Measurements from ENCODE around the gene TMEM151B. TPM values are rescaled to one million over a fixed set of nuclear protein-coding genes. Genes with fewer than 3 reads are reported as not detected.
A peak's percentile ranks its signal among the peaks of the same experiment; 100 is the strongest.

Gene TMEM151B
- total and polyA plus RNA-seq, 2 of the 13 experiments (the other 11 are each of a cell fraction or from before 2014, with no cell fraction given): not detected

DNA sequence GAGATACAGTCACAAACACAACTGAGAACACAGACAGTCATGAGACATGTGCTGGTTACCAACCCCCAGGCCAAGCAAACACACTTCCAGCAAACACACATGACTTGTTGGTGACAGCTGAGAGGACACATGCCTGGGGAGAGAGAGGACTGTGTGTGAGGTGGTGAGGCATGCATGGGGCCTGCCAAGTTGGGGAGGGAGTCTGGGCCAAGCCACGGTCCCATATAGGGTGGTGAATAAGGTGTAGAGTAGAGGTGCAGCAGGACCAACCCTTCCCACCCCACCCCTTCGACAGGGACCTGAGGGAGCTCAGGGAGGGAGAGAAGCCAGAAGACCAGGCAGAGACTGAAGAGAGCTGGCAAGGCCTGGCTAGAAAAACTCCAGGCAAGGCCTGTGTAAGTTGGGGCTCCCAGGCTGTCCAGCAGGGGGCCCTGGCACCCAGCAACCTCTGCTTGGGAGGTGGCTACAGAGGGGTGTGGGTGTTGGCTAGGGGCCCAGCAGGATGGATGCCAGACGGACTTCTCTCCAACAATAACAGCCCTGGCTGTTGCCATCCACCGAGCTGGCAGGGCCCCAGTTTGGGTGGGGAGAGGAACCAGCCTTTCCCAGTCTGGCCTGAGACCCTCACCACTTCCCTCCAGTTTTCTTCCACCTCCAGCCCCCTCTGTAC is 48.8 kb upstream of the TMEM151B start (continued):
- TF ChIP-seq, protein P1, sequence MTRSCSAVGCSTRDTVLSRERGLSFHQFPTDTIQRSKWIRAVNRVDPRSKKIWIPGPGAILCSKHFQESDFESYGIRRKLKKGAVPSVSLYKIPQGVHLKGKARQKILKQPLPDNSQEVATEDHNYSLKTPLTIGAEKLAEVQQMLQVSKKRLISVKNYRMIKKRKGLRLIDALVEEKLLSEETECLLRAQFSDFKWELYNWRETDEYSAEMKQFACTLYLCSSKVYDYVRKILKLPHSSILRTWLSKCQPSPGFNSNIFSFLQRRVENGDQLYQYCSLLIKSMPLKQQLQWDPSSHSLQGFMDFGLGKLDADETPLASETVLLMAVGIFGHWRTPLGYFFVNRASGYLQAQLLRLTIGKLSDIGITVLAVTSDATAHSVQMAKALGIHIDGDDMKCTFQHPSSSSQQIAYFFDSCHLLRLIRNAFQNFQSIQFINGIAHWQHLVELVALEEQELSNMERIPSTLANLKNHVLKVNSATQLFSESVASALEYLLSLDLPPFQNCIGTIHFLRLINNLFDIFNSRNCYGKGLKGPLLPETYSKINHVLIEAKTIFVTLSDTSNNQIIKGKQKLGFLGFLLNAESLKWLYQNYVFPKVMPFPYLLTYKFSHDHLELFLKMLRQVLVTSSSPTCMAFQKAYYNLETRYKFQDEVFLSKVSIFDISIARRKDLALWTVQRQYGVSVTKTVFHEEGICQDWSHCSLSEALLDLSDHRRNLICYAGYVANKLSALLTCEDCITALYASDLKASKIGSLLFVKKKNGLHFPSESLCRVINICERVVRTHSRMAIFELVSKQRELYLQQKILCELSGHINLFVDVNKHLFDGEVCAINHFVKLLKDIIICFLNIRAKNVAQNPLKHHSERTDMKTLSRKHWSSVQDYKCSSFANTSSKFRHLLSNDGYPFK (CRISPR knock-in tag; IDR thresholded peaks at IDR 0.05; ENCODE audit: borderline replicate concordance): peak; percentile 62; the same call in 1 of the 2 replicates
- TF ChIP-seq MTA1 (CRISPR knock-in tag; IDR thresholded peaks at IDR 0.05; ENCODE audit: borderline replicate concordance) (0 out of 2 replicates have a peak, but pooled peaks have one; percentile 19), TBX2 (CRISPR knock-in tag; IDR thresholded peaks at IDR 0.05; ENCODE audit: borderline replicate concordance) (peak; percentile 57; the same call in 1 of the 2 replicates), PRPF4 (IDR thresholded peaks at IDR 0.05; ENCODE audit: low read depth, low read length, poor library complexity, severe bottlenecking) (no peak), ZSCAN25 (CRISPR knock-in tag; IDR thresholded peaks at IDR 0.05) (peak; percentile 81; the same call in 1 of the 2 replicates), ZNF431 (CRISPR knock-in tag; IDR thresholded peaks at IDR 0.05; ENCODE audit: borderline replicate concordance, low read depth) (no peak), ZNF235 (CRISPR knock-in tag; IDR thresholded peaks at IDR 0.05; ENCODE audit: borderline replicate concordance) (no peak), LCORL (IDR thresholded peaks at IDR 0.05) (no peak), LCORL (CRISPR knock-in tag; IDR thresholded peaks at IDR 0.05) (peak; percentile 88), ZNF589 (CRISPR knock-in tag; conservative IDR thresholded peaks at IDR 0.05) (no peak), TCF7 (IDR thresholded peaks at IDR 0.05; ENCODE audit: low read depth) (no peak), ZNF883 (CRISPR knock-in tag; IDR thresholded peaks at IDR 0.05; ENCODE audit: not compliant biosample characterization) (no peak), KDM4B (CRISPR knock-in tag; IDR thresholded peaks at IDR 0.05) (no peak), IRX3 (CRISPR knock-in tag; IDR thresholded peaks at IDR 0.05; ENCODE audit: borderline replicate concordance, low read depth) (no peak), GFI1 (CRISPR knock-in tag; IDR thresholded peaks at IDR 0.05; ENCODE audit: borderline replicate concordance) (no peak)
- TF ChIP-seq, protein P2, sequence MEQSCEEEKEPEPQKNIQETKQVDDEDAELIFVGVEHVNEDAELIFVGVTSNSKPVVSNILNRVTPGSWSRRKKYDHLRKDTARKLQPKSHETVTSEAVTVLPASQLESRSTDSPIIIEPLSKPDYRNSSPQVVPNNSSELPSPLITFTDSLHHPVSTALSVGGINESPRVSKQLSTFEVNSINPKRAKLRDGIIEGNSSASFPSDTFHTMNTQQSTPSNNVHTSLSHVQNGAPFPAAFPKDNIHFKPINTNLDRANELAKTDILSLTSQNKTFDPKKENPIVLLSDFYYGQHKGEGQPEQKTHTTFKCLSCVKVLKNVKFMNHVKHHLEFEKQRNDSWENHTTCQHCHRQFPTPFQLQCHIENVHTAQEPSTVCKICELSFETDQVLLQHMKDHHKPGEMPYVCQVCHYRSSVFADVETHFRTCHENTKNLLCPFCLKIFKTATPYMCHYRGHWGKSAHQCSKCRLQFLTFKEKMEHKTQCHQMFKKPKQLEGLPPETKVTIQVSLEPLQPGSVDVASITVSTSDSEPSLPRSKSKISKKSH (CRISPR knock-in tag; IDR thresholded peaks at IDR 0.05; ENCODE audit: borderline replicate concordance): peak; percentile 69
- TF ChIP-seq, protein P3, sequence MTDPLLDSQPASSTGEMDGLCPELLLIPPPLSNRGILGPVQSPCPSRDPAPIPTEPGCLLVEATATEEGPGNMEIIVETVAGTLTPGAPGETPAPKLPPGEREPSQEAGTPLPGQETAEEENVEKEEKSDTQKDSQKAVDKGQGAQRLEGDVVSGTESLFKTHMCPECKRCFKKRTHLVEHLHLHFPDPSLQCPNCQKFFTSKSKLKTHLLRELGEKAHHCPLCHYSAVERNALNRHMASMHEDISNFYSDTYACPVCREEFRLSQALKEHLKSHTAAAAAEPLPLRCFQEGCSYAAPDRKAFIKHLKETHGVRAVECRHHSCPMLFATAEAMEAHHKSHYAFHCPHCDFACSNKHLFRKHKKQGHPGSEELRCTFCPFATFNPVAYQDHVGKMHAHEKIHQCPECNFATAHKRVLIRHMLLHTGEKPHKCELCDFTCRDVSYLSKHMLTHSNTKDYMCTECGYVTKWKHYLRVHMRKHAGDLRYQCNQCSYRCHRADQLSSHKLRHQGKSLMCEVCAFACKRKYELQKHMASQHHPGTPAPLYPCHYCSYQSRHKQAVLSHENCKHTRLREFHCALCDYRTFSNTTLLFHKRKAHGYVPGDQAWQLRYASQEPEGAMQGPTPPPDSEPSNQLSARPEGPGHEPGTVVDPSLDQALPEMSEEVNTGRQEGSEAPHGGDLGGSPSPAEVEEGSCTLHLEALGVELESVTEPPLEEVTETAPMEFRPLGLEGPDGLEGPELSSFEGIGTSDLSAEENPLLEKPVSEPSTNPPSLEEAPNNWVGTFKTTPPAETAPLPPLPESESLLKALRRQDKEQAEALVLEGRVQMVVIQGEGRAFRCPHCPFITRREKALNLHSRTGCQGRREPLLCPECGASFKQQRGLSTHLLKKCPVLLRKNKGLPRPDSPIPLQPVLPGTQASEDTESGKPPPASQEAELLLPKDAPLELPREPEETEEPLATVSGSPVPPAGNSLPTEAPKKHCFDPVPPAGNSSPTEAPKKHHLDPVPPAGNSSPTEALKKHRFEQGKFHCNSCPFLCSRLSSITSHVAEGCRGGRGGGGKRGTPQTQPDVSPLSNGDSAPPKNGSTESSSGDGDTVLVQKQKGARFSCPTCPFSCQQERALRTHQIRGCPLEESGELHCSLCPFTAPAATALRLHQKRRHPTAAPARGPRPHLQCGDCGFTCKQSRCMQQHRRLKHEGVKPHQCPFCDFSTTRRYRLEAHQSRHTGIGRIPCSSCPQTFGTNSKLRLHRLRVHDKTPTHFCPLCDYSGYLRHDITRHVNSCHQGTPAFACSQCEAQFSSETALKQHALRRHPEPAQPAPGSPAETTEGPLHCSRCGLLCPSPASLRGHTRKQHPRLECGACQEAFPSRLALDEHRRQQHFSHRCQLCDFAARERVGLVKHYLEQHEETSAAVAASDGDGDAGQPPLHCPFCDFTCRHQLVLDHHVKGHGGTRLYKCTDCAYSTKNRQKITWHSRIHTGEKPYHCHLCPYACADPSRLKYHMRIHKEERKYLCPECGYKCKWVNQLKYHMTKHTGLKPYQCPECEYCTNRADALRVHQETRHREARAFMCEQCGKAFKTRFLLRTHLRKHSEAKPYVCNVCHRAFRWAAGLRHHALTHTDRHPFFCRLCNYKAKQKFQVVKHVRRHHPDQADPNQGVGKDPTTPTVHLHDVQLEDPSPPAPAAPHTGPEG (CRISPR knock-in tag; IDR thresholded peaks at IDR 0.05): no peak
- TF ChIP-seq, protein P4, sequence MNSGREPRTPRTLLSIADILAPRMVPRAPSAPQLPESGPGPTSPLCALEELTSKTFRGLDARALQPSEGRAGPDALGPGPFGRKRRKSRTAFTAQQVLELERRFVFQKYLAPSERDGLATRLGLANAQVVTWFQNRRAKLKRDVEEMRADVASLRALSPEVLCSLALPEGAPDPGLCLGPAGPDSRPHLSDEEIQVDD (CRISPR knock-in tag; IDR thresholded peaks at IDR 0.05; ENCODE audit: borderline replicate concordance): no peak; the same call in 1 of the 2 replicates

All from HepG2 (cell line).